ENCODE measurements around the gene TRABD2B.
A peak's percentile ranks its signal among the peaks of the same experiment; 100 is the strongest.

The TRABD2B gene

DNA sequence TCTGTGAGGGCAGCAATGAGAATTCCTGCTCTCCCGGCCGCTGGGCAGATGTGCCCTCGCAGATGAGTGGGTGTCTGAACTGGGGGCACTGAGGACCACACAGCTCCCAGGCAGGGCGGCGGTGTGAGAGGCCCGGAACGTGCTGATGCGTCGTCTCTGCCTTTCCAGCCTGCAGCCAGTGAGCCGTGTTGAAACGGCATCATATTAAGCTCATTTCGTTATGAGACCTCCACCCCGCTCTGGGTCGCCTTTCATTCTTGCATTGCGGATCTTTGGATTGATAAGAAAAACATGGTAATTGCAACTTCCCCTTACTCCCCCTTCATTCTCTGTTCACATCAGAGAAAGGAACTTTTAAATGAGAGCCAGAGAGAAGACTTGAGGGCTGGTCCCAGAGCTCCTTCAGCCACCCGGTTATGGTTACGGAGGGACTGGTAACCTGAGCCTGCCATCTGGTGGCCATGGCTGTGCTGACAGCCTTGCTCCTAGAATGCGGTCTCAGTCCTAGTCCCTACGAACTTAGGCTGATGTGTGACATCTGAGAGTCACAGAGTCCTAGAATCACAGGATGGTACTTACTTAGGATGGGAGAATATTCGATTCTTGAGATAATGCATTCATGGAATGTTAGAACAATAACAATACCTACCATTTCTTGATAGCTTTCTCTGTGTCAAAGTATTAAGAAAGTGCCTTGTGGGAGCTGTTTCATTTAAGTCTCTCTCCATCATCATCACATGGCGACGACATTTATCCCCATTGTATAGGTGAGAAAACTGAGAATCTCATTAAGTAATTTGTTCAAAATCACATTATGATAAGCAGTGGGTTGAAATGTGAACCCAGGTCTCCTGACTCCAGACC lies 271.0 kb downstream of the TRABD2B start:
- DNase-seq: peak; percentile 69
- no peaks in the 10 kb centered on the region for H3K4me1 ChIP-seq (ENCODE audit: insufficient read depth, low read length)
- H4K20me1 ChIP-seq (ENCODE audit: insufficient read depth, low read length): peaks cover 2% of the 10 kb centered on the region; the same call in 1 of the 2 replicates
- TF ChIP-seq, protein P1, sequence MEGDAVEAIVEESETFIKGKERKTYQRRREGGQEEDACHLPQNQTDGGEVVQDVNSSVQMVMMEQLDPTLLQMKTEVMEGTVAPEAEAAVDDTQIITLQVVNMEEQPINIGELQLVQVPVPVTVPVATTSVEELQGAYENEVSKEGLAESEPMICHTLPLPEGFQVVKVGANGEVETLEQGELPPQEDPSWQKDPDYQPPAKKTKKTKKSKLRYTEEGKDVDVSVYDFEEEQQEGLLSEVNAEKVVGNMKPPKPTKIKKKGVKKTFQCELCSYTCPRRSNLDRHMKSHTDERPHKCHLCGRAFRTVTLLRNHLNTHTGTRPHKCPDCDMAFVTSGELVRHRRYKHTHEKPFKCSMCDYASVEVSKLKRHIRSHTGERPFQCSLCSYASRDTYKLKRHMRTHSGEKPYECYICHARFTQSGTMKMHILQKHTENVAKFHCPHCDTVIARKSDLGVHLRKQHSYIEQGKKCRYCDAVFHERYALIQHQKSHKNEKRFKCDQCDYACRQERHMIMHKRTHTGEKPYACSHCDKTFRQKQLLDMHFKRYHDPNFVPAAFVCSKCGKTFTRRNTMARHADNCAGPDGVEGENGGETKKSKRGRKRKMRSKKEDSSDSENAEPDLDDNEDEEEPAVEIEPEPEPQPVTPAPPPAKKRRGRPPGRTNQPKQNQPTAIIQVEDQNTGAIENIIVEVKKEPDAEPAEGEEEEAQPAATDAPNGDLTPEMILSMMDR (IDR thresholded peaks at IDR 0.05; ENCODE audit: borderline replicate concordance, extremely low read depth, low read length, poor library complexity, severe bottlenecking): peak; percentile 93
- TF ChIP-seq EZH2 (IDR thresholded peaks at IDR 0.05; ENCODE audit: borderline replicate concordance, low read depth, low read length, severe bottlenecking): no peak
- ATAC-seq (ENCODE audit: insufficient read depth, low read depth): peak; percentile 96
- H3K36me3 ChIP-seq (ENCODE audit: insufficient read depth, low read length): no peaks in the 10 kb centered on the region
- no peak overlapping the region for H3K4me2 ChIP-seq (ENCODE audit: insufficient read depth, low read length)
- no peak overlapping the region for H3K27ac ChIP-seq (ENCODE audit: low read length)
- no peak overlapping the region for H3K9ac ChIP-seq (ENCODE audit: low read depth, low read length)
- H3K79me2 ChIP-seq (ENCODE audit: insufficient read depth, low read length): no peaks in the 10 kb centered on the region
- H2AFZ ChIP-seq (ENCODE audit: low read depth, low read length): no peak overlapping the region
- H3K9me3 ChIP-seq (ENCODE audit: insufficient read depth, low read length, severe bottlenecking): no peaks in the 10 kb centered on the region
- no peak overlapping the region for H3K4me3 ChIP-seq (ENCODE audit: low read depth in 1 of 2, low read length in 2 of 2)
- H3K27me3 ChIP-seq (ENCODE audit: insufficient read depth, low read length, poor library complexity): peaks cover 12% of the 10 kb centered on the region

DNA sequence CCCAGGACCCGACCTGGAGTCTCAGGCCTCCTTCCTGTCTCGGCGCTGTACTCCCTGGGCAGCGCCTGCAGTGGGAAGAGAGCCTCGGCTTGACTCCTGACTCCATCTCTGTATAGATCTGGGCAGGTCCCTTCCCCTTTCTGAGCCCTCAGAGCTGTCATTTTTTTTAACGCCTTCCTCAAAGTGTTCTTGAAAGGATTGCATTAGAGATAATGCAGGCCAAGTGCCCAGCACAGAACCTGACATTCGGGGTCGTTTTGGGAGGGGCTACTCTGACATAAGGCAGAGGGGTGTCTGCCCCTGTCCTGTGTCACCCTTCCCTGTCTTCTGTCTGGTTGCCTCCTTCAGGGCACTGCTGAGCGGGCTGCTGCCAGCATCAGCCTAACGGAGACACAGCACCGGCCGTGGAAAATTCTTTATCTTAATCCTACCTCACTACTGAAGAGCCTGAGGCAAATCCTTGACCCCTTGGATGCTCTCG lies 271.6 kb downstream of the TRABD2B start:
- TF ChIP-seq, protein P1 (IDR thresholded peaks at IDR 0.05; ENCODE audit: borderline replicate concordance, extremely low read depth, low read length, poor library complexity, severe bottlenecking): no peak
- no peak for TF ChIP-seq EZH2 (IDR thresholded peaks at IDR 0.05; ENCODE audit: borderline replicate concordance, low read depth, low read length, severe bottlenecking)
- H3K9ac ChIP-seq (ENCODE audit: low read depth, low read length): no peak overlapping the region
- DNase-seq (no peak), ATAC-seq (ENCODE audit: insufficient read depth, low read depth) (0 out of 3 replicates have a peak, but pooled peaks have one; percentile 5)
- no peak overlapping the region for H3K4me2 ChIP-seq (ENCODE audit: insufficient read depth, low read length)
- no peaks in the 10 kb centered on the region for H3K36me3 ChIP-seq (ENCODE audit: insufficient read depth, low read length)
- no peak overlapping the region for H2AFZ ChIP-seq (ENCODE audit: low read depth, low read length)
- H3K79me2 ChIP-seq (ENCODE audit: insufficient read depth, low read length): no peaks in the 10 kb centered on the region
- H3K4me3 ChIP-seq (ENCODE audit: low read depth in 1 of 2, low read length in 2 of 2): no peak overlapping the region
- no peaks in the 10 kb centered on the region for H3K9me3 ChIP-seq (ENCODE audit: insufficient read depth, low read length, severe bottlenecking)
- H3K4me1 ChIP-seq (ENCODE audit: insufficient read depth, low read length): no peaks in the 10 kb centered on the region
- H3K27ac ChIP-seq (ENCODE audit: low read length): no peak overlapping the region
- H4K20me1 ChIP-seq (ENCODE audit: insufficient read depth, low read length): peaks cover 2% of the 10 kb centered on the region; the same call in 1 of the 2 replicates
- H3K27me3 ChIP-seq (ENCODE audit: insufficient read depth, low read length, poor library complexity): peaks cover 12% of the 10 kb centered on the region

DNA sequence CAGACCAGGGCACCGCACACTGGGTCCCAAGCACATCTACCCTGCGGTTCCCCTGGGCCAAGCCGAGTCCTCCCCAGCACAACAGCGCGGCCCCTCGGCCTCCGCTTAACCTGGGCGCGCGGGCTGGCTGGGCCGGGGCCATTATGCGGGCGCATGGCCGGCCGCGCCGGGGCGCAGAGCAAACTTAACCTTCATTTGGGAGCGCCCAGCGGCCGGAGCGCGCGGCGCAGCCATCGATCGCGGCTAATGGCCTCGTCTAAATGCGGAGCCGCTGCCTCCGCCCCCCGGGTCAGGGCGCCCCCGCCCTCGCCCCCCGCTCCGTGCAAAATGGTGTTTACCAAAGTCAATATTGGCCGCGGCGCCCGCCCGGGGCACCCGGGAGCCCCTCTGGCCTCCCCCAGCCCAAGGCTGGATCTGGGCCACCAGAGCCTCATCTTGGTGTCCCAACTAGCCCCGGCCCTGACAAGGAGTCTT lies 272.1 kb downstream of the TRABD2B start:
- Histone ChIP-seq H4K20me1 (ENCODE audit: insufficient read depth, low read length) (peaks cover 2% of the 10 kb centered on the region; the same call in 1 of the 2 replicates), H3K27ac (ENCODE audit: low read length) (no peak overlapping the region), H3K9me3 (ENCODE audit: insufficient read depth, low read length, severe bottlenecking) (no peaks in the 10 kb centered on the region), H3K9ac (ENCODE audit: low read depth, low read length) (no peak overlapping the region), H3K36me3 (ENCODE audit: insufficient read depth, low read length) (no peaks in the 10 kb centered on the region), H3K4me1 (ENCODE audit: insufficient read depth, low read length) (no peaks in the 10 kb centered on the region), H3K79me2 (ENCODE audit: insufficient read depth, low read length) (no peaks in the 10 kb centered on the region), H3K4me3 (ENCODE audit: low read depth in 1 of 2, low read length in 2 of 2) (no peak overlapping the region), H3K4me2 (ENCODE audit: insufficient read depth, low read length) (no peak overlapping the region), H3K27me3 (ENCODE audit: insufficient read depth, low read length, poor library complexity) (peaks cover 15% of the 10 kb centered on the region), H2AFZ (ENCODE audit: low read depth, low read length) (no peak overlapping the region)
- DNase-seq (no peak), ATAC-seq (ENCODE audit: insufficient read depth, low read depth) (no peak)
- TF ChIP-seq EZH2 (IDR thresholded peaks at IDR 0.05; ENCODE audit: borderline replicate concordance, low read depth, low read length, severe bottlenecking): no peak
- TF ChIP-seq, protein P1 (IDR thresholded peaks at IDR 0.05; ENCODE audit: borderline replicate concordance, extremely low read depth, low read length, poor library complexity, severe bottlenecking): no peak

All from DND-41 (cell line).